GM23248 (cell line): ENCODE measurements around the gene BTBD18.

Experiments used
- EZH2 ChIP-seq: fragments of 200-600 bp; sonication (generic); IDR thresholded peaks from 2 replicates; pipeline ENCODE4 v1.6.1; 2018; ENCODE audit warnings: antibody characterized with exemption, mild to moderate bottlenecking; ENCODE audit not compliant: insufficient read depth, poor library complexity, severe bottlenecking
- EZH2phosphoT487 ChIP-seq: fragments of 200-600 bp; sonication (generic); IDR thresholded peaks from 2 replicates; pipeline ENCODE4 v1.6.1; 2018; ENCODE audit warnings: antibody characterized with exemption, moderate library complexity, mild to moderate bottlenecking, low read depth; ENCODE audit not compliant: insufficient read depth

- no peak for TF ChIP-seq EZH2
- TF ChIP-seq EZH2phosphoT487, result no peak
Observed at GRCh38 chr11:57741132-57742086, 10.2 kb downstream of the BTBD18 start, which contains the start of gene SELENOH.
